SK-N-SH (cell line): ENCODE measurements around the gene NELFA. TPM values are rescaled to one million over a fixed set of nuclear protein-coding genes. Genes with fewer than 3 reads are reported as not detected.
"Not testable (repeated sequence)": the region's sequence is repeated elsewhere in the genome, so short reads cannot be mapped to it uniquely, and the experiment has no call there.

Experiments
- CTCF ChIA-PET: fragments of 300-600, 350-600 bp; formaldehyde crosslinking; extraction: SDS; loops from one replicate; lab custom pipeline; 2021; lab: Yijun Ruan, JAX
- POLR2A ChIA-PET: fragments of 350-600 bp; sonication (Branson Sonifier 250); formaldehyde crosslinking; extraction: SDS; loops from one replicate; lab custom pipeline; 2020; ENCODE audit warnings: antibody characterized with exemption, inconsistent platforms; lab: Yijun Ruan, JAX
- DNase-seq: peaks from one replicate; pipeline ENCODE4 v3.0.0; 2012
- H2AFZ ChIP-seq: fragments of 200-600 bp; sonication (generic); 2 replicates; pipeline ENCODE4 v1.8.1; 2016; ENCODE audit warnings: antibody characterized with exemption, mild to moderate bottlenecking, low read depth
- H3F3A ChIP-seq: fragments of 200-600 bp; sonication (generic); replicated peaks from 2 replicates; pipeline ENCODE3; 2016; ENCODE audit warnings: antibody characterized with exemption, mild to moderate bottlenecking; ENCODE audit not compliant: insufficient read depth
- H3K27ac ChIP-seq, 2 experiments: fragments of 200-500 bp in 1 of 2; fragments of 200-600 bp in 1 of 2; sonication (Bioruptor generic) in 1 of 2; sonication (generic), shearing (Covaris generic) in 1 of 2; 2 replicates each; pipeline versions ENCODE4 v1.5.1 to v1.6.1; 2014 to 2016; ENCODE audit warnings: low read depth in 2 of 2, inconsistent platforms in 1 of 2, low read length in 1 of 2, mild to moderate bottlenecking in 1 of 2, mixed read lengths in 1 of 2
- H3K27me3 ChIP-seq: fragments of 200-600 bp; sonication (generic), shearing (Covaris generic); 2 replicates; pipeline ENCODE4 v1.6.1; 2016; ENCODE audit warnings: mixed run types; ENCODE audit not compliant: insufficient read depth
- H3K36me3 ChIP-seq, 2 experiments: fragments of 200-500 bp in 1 of 2; fragments of 200-600 bp in 1 of 2; sonication (Bioruptor generic) in 1 of 2; sonication (generic) in 1 of 2; replicated peaks in 1 of 2; 2 replicates each; pipeline versions ENCODE3 to v1.5.1; 2014 to 2016; ENCODE audit warnings: low read length in 1 of 2, mild to moderate bottlenecking in 1 of 2; ENCODE audit not compliant: insufficient read depth in 2 of 2, control insufficient read depth in 1 of 2
- H3K4me1 ChIP-seq, 2 experiments: fragments of 200-500 bp in 1 of 2; fragments of 200-600 bp in 1 of 2; sonication (Bioruptor generic) in 1 of 2; sonication (generic), shearing (Covaris generic) in 1 of 2; 2 replicates each; pipeline versions ENCODE4 v1.5.1 to v1.6.1; 2014 to 2016; ENCODE audit warnings: low read depth in 1 of 2, low read length in 1 of 2, mixed run types in 1 of 2; ENCODE audit not compliant: insufficient read depth in 2 of 2, control insufficient read depth in 1 of 2
- H3K4me2 ChIP-seq: fragments of 200-600 bp; sonication (generic), shearing (Covaris generic); 2 replicates; pipeline ENCODE4 v1.6.1; 2017; ENCODE audit warnings: mixed run types
- H3K4me3 ChIP-seq, 2 experiments: fragments of 200-500 bp in 1 of 2; fragments of 200-600 bp in 1 of 2; sonication (Bioruptor generic) in 1 of 2; sonication (generic), shearing (Covaris generic) in 1 of 2; 2 replicates each; pipeline versions ENCODE4 v1.5.1 to v1.8.1; 2014 to 2016; ENCODE audit warnings: low read depth in 2 of 2, inconsistent platforms in 1 of 2, low read length in 1 of 2, mild to moderate bottlenecking in 1 of 2, mixed read lengths in 1 of 2, moderate library complexity in 1 of 2
- H3K79me2 ChIP-seq: fragments of 200-600 bp; sonication (generic); 2 replicates; pipeline ENCODE4 v1.8.1; 2017; ENCODE audit warnings: mild to moderate bottlenecking; ENCODE audit not compliant: insufficient read depth
- H3K9ac ChIP-seq: fragments of 200-600 bp; sonication (generic); 2 replicates; pipeline ENCODE4 v1.6.1; 2017; ENCODE audit warnings: mixed run types
- H3K9me2 ChIP-seq: fragments of 200-600 bp; sonication (generic); 2 replicates; pipeline ENCODE4 v1.6.1; 2017; ENCODE audit warnings: mixed run types
- H3K9me3 ChIP-seq: fragments of 200-600 bp; sonication (generic); 2 replicates; pipeline ENCODE4 v1.6.1; 2017; ENCODE audit warnings: mixed run types, mild to moderate bottlenecking, moderate library complexity
- H4K20me1 ChIP-seq: fragments of 200-600 bp; sonication (generic); 2 replicates; pipeline ENCODE4 v1.6.1; 2017; ENCODE audit warnings: mild to moderate bottlenecking, mixed run types; ENCODE audit not compliant: insufficient read depth
- ELF1 ChIP-seq: IDR thresholded peaks from 2 replicates; pipeline ENCODE4 v1.4.0; 2012
- EZH2phosphoT487 ChIP-seq: fragments of 200-600 bp; sonication (generic); IDR thresholded peaks from 2 replicates; pipeline ENCODE4 v1.6.1; 2017; ENCODE audit warnings: low read depth, mixed run types, mild to moderate bottlenecking, antibody characterized with exemption, moderate library complexity, borderline replicate concordance
- FOSL2 ChIP-seq: IDR thresholded peaks from 2 replicates; pipeline ENCODE4 v1.4.0; 2012; ENCODE audit warnings: low read depth, mild to moderate bottlenecking, moderate library complexity, borderline replicate concordance
- FOXM1 ChIP-seq: IDR thresholded peaks from 2 replicates; pipeline ENCODE4 v1.4.0; 2012; ENCODE audit warnings: low read depth, mild to moderate bottlenecking
- JUND ChIP-seq: IDR thresholded peaks from 2 replicates; pipeline ENCODE4 v1.4.0; 2012
- MAX ChIP-seq: IDR thresholded peaks from 2 replicates; pipeline ENCODE4 v1.4.0; 2012; ENCODE audit warnings: low read depth
- NRF1 ChIP-seq: IDR thresholded peaks from 2 replicates; pipeline ENCODE4 v1.6.1; 2012; ENCODE audit warnings: low read depth, mild to moderate bottlenecking, low read length
- POLR2AphosphoS5 ChIP-seq: IDR thresholded peaks from 2 replicates; pipeline ENCODE4 v1.6.1; 2012; ENCODE audit warnings: low read depth, low read length
- REST ChIP-seq: IDR thresholded peaks from 2 replicates; pipeline ENCODE4 v1.6.1; 2012; ENCODE audit warnings: mild to moderate bottlenecking, low read depth, low read length, moderate library complexity
- TCF12 ChIP-seq: IDR thresholded peaks from 2 replicates; pipeline ENCODE4 v1.4.0; 2012
- USF1 ChIP-seq: IDR thresholded peaks from 2 replicates; pipeline ENCODE4 v1.4.0; 2012; ENCODE audit warnings: low read depth, borderline replicate concordance
- USF2 ChIP-seq: fragments of 150-350 bp; IDR thresholded peaks from 2 replicates; pipeline ENCODE4 v1.6.1; 2017; ENCODE audit warnings: antibody characterized with exemption, low read length, low read depth, borderline replicate concordance
- WGBS: methylation state at CpG from one replicate; pipeline ENCODE4 v1.1.6; 2017; ENCODE audit warnings: low lambda C conversion rate; 5-methylcytosine and 5-hydroxymethylcytosine counted together
- polyA plus RNA-seq, 3 experiments: library from polyadenylated mRNA; depleted of rRNA; stranded (reverse); fragments of >200 nt; gene quantifications; 2 replicates each; pipeline ENCODE4 v1.2.3, GENCODE V29; 2012

Gene NELFA
- polyA plus RNA-seq, 1 of the 3 experiments (the other 2 are of a cell fraction): 26.8 TPM

- TF ChIP-seq USF2: no peak
- no peak for TF ChIP-seq USF1
- TF ChIP-seq POLR2AphosphoS5: no peak
- no peak for TF ChIP-seq REST
- no peak for TF ChIP-seq ELF1
Measured at GRCh38 chr4:2025817-2026216, 17.0 kb upstream of the NELFA start (continued).

GRCh38 chr4:2024683-2025082, 15.9 kb upstream of the NELFA start:
- Histone ChIP-seq H3K9ac (no peak overlapping the region), H3K27me3 (no peaks in the 10 kb centered on the region), H4K20me1 (no peaks in the 10 kb centered on the region), H3K36me3 (no peaks in the 10 kb centered on the region), H3K4me1 (no peaks in the 10 kb centered on the region), H3K4me3 (no peak overlapping the region), H3K9me2 (no peaks in the 10 kb centered on the region), H3F3A (no peaks in the 10 kb centered on the region), H3K4me2 (no peak overlapping the region), H3K9me3 (no peaks in the 10 kb centered on the region), H2AFZ (no peak overlapping the region), H3K79me2 (no peaks in the 10 kb centered on the region), H3K27ac (no peak overlapping the region)
- TF ChIP-seq JUND (no peak), MAX (no peak), EZH2phosphoT487 (no peak), NRF1 (no peak), FOXM1 (no peak), TCF12 (no peak), REST (no peak), FOSL2 (no peak)
- no peak for DNase-seq
- POLR2A ChIA-PET: no interaction called here
- CTCF ChIA-PET: no interaction called here

GRCh38 chr4:2021358-2022018, 12.7 kb upstream of the NELFA start:
- 79% methylated on average over 15 of the region's 15 CpGs for WGBS
- H3K9me3 ChIP-seq, POLR2A ChIA-PET, H3K79me2 ChIP-seq, H2AFZ ChIP-seq, H3K4me1 ChIP-seq, H3K9ac ChIP-seq, H3K4me2 ChIP-seq, H3F3A ChIP-seq, H4K20me1 ChIP-seq, DNase-seq, H3K27ac ChIP-seq, H3K9me2 ChIP-seq, H3K4me3 ChIP-seq, H3K27me3 ChIP-seq, H3K36me3 ChIP-seq: not testable (repeated sequence)
- CTCF ChIA-PET: interaction anchor here (0.6 to 1.1 kb wide), 2 partner anchors 32 to 122 kb away, joined by 3 read pairs; no protein-coding TSS in a partner anchor
